HUDEP-2 (cell line): ENCODE results near the gene SH3RF3.

Experiments used
- DNase-seq, 76 experiments: peaks; one replicate each; lab custom pipeline; 2025; ENCODE audit not compliant: unreplicated experiment in 76 of 76; lab: John Stamatoyannopoulos, UW

The SH3RF3 gene

DNA sequence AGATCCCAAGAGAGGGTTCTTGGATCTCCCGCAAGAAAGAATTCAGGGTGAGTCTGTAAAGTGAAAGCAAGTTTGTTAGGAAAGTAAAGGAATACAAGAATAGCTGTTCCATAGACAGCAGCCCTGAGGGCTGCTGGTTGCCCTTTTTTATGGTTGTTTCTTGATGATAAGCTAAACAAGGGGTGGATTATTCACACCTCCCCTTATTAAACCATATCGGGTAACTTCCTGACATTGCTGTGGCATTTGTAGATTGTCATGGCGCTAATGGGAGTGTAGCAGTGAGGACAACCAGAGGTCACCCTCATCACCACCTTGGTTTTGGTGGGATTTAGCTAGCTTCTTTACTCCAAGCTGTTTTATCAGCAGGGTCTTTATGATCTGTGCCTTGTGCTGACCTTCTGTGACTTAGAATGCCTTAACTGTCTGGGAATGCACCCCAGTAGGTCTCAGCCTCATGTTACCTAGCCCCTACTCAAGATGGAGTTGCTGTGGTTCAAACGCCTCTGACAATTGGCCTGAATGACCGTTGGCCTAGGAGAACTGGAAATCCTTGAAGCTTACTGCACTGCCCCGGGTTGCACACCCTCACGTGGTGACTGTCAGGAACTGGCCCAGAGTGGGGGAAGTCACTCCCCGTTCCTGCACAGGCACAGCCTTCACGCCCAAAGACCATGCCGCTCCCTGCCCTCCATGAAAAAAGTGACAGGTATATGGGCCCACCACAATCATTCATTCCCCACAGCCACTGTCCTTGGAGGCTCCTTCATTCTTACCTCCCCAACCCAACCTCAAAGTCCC lies 347.8 kb downstream of the SH3RF3 start:
- no peak for DNase-seq

DNA sequence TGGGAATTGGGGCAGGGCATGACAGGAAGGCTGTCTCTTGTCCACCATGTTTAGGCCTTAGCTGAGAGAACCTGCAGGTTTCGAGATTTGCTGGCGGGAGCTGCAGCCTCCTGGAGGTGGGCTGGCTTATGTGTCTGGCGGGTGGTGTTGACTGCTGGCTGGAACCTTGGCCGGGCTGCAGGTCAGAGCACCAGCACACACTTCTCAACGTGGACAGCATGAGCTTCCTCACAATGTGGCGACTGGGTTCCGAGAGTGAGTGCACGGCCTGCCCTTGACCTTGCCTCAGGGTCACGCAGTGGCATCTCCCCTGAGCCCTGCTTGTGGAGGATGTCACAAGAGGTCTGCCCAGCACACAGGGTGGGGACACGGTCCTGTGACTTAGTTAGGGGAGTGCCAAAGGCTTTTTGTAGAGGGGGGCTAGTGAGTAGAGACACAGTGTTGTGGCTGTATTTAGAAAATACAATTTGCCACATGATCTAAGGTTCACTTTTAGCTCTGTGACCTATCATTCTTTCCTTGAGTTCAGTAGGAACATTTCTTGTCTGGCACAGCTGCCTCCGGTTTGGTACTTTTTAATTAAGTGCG lies 350.0 kb downstream of the SH3RF3 start:
- no peak for DNase-seq

GRCh38 chr2:109479804-109480203 lies 350.8 kb downstream of the SH3RF3 start:
- DNase-seq = no peak

DNA sequence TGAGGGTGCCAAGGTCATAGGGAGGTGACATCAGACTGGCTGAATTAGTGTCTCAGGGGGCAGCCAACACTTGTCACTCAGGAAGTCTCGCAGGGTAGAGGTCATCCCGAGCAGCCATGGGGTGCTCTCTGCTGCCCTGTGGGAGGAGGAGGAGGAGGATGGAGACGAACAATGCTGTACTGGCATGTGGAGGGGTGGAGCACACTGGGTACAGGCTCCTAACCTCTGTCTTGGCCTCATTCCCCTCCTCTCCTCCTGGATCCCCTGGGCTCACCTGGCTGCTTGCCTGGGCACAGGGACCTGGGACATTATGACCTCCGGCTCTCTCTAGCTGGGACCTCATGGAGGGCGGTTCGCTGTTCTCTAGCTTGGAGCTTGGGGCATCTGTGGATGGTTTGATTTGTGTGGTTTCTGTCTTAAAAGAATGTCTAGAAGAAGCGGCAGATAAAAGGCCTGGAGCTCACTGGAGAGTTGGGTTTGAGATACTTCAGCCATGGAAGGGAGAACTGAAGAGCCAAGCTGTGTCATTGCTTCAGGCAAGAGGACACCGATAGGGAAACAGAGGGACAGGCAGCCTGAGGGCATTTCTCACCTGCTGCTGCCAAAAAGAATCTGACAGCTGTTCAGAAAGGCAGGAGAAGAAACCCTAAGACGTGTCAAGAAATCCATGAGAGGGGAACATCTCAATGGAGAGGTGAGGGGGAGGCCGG lies 351.6 kb downstream of the SH3RF3 start:
- no peak for DNase-seq

DNA sequence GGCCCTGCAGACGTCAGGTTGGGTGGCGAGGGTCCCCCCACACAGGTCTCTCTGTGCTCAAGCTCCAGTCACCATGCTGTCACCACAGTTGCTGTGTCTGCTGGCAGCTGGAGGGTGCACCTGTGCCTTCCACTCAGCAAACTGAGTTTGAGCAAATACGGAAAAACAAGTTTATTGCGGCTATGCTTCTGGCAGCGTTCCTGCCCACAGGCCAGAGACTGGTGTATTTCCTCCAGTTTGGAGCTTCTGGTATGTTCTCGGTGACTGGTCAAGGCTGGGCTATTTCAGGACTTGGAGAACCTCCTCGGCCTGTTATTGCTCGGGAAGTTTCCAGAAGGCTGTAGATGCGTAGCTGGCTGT lies 352.2 kb downstream of the SH3RF3 start:
- DNase-seq = no peak

GRCh38 chr2:109481599-109481998 lies 352.6 kb downstream of the SH3RF3 start:
- DNase-seq = no peak

DNA sequence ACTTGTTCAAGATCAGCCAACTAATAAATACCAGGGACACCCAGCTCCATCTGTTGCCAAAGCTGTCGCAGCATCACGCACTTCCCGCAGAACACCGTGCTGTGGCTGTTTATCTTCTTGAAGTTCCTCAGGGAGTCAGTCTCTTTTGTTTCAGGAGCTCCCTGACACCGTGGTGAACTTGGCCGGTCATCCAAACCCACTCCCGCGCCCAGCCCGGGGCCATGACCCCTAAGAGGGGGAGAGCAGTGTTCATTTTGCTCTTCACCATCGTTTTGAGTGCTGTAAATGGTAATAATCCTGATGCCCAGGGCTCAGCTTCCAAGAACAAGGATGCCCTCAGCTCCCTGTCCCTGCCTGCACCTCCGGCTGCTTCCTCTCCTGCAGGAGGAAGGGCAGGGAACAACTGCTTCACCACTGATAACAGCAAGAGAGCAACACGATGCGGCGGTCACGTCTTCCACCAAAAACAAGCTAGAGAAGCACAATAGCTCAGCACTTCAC lies 353.4 kb downstream of the SH3RF3 start:
- DNase-seq = no peak

DNA sequence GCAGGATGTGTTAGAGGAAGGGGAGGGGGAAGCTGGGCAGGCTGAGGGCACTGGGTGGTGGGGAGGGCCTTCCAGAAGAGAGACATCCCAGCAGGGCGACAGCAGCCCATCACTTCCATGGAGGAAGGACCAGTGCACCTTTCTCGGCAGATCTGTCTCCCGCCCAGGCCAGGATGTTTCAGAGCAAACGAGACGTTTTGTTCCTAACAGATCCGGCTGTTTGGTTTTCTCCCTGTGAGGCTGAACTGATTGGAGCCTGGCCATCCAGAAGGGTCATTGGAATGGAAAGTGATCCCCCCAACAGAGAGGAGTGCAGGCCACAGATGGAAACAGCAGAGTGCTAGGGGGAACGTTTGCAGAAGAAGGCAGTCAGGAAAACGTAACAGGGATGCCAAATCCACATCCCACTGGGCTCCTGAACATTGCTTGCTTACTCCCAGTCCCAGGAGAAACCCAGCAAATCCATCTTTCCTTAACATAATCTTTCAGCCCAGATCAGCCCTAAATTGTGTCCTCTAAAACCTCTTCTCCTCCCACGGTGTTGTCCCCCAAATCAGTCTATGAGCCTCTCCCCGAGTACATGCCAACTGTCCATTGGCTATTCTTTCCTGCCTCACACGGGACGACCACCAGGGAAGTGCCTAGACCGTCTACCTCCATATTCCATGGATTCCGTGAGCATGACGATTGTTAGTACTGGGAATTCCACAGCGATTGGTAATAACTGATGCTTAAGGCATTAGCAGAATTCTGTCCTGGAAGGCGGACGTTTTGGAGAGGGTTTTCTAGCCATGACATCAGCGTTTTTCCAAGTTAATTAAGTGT lies 357.9 kb downstream of the SH3RF3 start:
- no peak for DNase-seq

- DNase-seq = no peak
Observed at GRCh38 chr2:109487536-109487869, 358.5 kb downstream of the SH3RF3 start.

DNA sequence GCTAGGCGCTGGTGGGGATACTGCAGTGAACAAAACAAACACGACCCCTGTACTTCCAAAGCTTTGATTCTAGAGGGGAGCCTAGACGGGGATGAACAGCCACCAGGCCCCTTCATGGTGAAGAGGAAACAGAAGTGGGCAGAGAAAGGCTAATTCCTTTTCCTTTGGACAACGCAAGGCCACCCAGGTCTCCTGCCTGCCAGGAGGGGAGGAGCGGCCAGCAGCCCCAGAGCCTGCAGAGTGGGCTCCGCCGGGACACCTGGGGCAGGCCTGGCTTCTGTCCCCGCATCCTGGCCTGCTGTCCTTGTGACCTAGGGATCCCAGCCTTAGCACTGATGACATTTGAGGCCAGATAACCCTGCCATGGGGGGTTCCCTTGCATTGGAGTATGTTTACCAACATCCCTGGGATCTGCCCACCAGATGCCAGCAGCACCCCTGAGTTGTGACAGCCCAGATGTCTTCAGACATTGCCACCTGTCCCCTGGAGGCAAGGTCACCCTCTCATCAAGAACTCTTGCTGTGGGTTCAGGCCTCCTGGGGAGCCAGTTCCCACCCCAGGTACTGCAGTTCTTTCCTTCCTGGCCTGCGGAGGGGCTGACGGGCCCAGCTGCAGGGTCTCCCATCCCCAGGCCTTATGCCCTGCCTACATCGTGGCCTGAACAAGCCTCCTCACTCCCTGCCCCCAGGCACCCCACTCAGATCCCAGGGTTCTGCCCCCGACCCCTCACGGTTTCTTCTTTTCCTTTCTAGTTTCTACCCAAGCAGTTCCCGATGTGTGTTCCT lies 359.1 kb downstream of the SH3RF3 start:
- DNase-seq = no peak

DNA sequence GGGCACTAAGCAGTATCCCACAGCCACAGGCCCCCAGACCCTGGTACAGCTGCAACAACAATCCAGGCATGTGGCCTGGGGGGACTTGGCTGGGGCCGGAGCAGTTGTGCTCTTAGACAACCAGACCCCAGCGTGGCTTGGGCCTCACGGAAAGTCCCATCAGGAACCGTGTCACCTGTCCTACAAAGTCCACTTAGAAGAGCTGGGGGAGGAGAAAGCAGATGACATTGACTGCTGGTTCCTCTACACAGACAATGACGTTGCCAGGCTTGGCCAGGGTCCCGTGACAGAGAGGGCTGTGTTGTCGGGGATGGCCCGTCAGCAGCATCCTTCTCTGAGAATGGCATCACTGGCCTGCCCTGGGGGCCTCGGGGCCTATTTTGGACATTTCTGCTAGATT lies 360.3 kb downstream of the SH3RF3 start:
- DNase-seq = no peak

DNA sequence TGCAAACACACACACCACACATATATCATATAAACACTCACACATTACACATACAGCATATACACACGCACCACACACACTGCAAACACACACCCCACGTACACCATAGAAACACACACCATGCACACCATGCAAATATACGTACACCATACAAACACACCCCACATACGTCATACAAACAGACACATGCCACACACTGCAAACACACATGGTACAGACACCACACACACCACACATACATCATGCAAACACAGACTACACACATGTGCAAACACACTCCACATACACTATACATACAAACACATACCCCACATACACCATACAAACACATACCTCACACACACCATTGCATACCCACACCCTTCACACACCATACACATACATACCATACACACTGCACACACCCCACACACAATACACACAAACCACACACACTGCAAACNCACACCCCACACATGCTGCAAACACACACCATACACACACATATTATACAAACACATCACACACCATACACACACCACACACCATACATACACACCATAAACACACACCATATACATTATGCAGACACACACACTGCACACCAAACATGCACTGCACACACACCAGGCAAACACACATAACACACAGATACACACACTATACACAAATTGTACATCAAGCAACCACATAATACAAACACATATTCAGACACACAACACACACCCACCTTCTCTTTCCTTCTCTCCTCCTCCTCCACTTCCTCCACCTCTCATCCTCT lies 364.4 kb downstream of the SH3RF3 start:
- DNase-seq = no peak

DNA sequence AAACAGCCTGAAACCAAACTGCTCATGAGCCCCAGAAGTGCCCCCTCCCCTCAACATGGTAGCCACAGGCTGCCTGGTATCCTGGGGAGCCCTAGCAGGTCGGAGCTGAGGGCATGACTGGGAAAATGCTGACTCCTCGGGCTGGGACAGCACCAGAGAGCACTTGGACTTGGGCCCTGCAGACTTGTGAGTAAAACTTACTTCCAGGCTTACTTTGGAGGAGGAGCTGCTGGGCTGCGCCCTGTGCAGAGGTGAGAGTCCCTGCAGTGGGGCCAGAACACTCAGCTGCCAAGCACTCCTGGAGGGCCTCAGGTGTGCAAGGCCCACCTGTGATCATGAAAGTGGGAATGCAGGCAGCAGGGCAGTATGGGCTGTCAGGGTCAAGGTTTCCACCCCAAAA lies 365.3 kb downstream of the SH3RF3 start:
- DNase-seq = no peak

- DNase-seq = no peak
Observed at GRCh38 chr2:109497463-109497862, 368.5 kb downstream of the SH3RF3 start.

- no peak for DNase-seq
Observed at GRCh38 chr2:109497911-109498870, 369.2 kb downstream of the SH3RF3 start.

DNA sequence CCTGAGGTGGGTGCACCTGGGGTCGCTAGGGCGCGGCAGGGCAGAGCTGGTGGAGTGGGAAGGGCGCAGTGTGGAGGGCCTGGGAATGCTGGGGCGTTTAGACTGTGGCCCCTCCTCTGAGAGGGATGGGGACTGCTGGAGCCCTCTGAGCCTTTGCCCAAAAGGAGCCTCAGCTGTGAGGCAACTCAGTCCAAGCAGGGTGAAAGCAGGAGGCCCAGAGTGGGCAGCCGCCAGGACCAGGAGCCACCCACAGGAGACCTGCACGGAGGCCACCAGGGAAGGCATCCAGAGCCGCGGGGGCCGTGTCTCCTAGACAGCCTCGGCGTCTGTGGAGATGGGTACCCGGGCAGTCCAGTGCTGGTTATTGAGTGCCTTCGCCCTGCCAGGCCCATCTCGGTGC lies 369.9 kb downstream of the SH3RF3 start:
- no peak for DNase-seq

- no peak for DNase-seq
Observed at GRCh38 chr2:109499566-109499965, 370.6 kb downstream of the SH3RF3 start.

- no peak for DNase-seq
Observed at GRCh38 chr2:109500910-109501309, 371.9 kb downstream of the SH3RF3 start.
